CD14-positive monocyte (primary cell): ENCODE measurements around the gene CHKA. TPM values are rescaled to one million over a fixed set of nuclear protein-coding genes. Genes with fewer than 3 reads are reported as not detected.

Experiments used
- polyA plus RNA-seq, 3 donors: library from polyadenylated mRNA; depleted of rRNA in 1 of 3; unstranded in 2 of 3; stranded (reverse) in 1 of 3; fragments of 300-500 nt in 2 of 3; fragments of >200 nt in 1 of 3; fragmentation: Illumina TruSeq in 2 of 3; gene quantifications; 1 replicate in 2 of 3; 2 replicates in 1 of 3; pipeline ENCODE4 v1.2.3, GENCODE V29; 2012 to 2021
- small RNA-seq: library from RNA; depleted of rRNA; stranded (forward); fragments of <200 nt; gene quantifications from one replicate; pipeline ENCODE3, GENCODE V24; 2012; ENCODE audit warnings: low read depth; ENCODE audit not compliant: insufficient read length

The CHKA gene
- polyA plus RNA-seq, 3 donors, result 2.8 to 20.9 (median 5.7) TPM

Small RNAs within 50 kb of the gene (small RNA-seq; reads per million reads assigned to genes)
- gene MIR6753, result not detected

Other genes starting within 250 kb of the CHKA start
- 100 to 1,000 TPM; 185 to 301 (median 220) TPM for gene UNC93B1, start 117.3 kb downstream of the CHKA start, polyA plus RNA-seq
- 10 to 100 TPM; 79.8 to 89.1 (median 86.7) TPM for gene ALDH3B1, start 111.1 kb downstream of the CHKA start, polyA plus RNA-seq
- 100 to 1,000 TPM in 2 of 3 donors, 10 to 100 TPM in 1; 62.9 to 141 (median 114) TPM for gene NDUFS8, start 90.7 kb downstream of the CHKA start, polyA plus RNA-seq
- gene TCIRG1, start 82.4 kb downstream of the CHKA start, polyA plus RNA-seq, result 1,000 to 10,000 TPM in 1 of 3 donors, 100 to 1,000 TPM in 2; 197 to 1,286 (median 225) TPM
- gene KMT5B, start 91.9 kb upstream of the CHKA start, polyA plus RNA-seq, result 10 to 100 TPM; 12.2 to 22.0 (median 19.5) TPM
- gene C11orf24, start 150.6 kb upstream of the CHKA start, polyA plus RNA-seq, result 10 to 100 TPM in 2 of 3 donors, 1 to 10 TPM in 1; 9.5 to 21.8 (median 12.6) TPM
- gene LRP5, start 191.2 kb upstream of the CHKA start, polyA plus RNA-seq, result under 1 TPM in 2 of 3 donors, not detected in 1; 0.23 to 0.29 TPM